Effector CD4-positive, alpha-beta T cell (primary cell): ENCODE results near the gene KIFAP3.
A peak's percentile ranks its signal among the peaks of the same experiment; 100 is the strongest.
"Not testable (repeated sequence)": the region's sequence is repeated elsewhere in the genome, so short reads cannot be mapped to it uniquely, and the experiment has no call there.

Source experiments
- DNase-seq: peaks from one replicate; pipeline ENCODE4 v3.0.0-alpha.2; 2020
- total RNA-seq: gene quantifications from one replicate; lab custom pipeline; 2026; lab: John Stamatoyannopoulos, UW

KIFAP3 gene
- 27.4 reads per million, percentile 54 among the genes with 10 or more reads in this experiment for total RNA-seq

- peak; percentile 92 for DNase-seq
These were observed at the start of gene KIFAP3 for GRCh38 chr1:170074250-170075157. Gene KIFAP3 (minus strand): TSS chr1:170074695. CDS start chr1:170074467, 228 bp downstream.

DNA sequence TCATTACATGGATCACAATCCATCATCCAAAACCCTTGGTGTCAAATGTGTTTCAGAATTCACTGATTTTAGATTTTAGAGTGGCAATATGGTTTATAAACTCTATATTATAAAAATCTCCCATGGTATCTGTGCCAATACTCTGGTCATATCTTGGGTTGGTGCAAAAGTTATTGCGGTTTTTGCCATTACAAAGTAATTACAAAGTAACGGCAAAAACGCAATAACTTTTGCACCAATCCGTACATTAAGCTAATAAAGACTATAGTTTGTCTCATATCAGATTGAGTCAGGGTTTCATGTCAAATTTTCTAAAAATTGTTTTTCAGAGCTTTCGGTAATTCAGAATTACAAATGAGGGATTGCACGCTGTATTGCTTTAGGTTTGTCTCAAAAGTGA is 47.9 kb upstream of the KIFAP3 start:
- no peak for DNase-seq

DNA sequence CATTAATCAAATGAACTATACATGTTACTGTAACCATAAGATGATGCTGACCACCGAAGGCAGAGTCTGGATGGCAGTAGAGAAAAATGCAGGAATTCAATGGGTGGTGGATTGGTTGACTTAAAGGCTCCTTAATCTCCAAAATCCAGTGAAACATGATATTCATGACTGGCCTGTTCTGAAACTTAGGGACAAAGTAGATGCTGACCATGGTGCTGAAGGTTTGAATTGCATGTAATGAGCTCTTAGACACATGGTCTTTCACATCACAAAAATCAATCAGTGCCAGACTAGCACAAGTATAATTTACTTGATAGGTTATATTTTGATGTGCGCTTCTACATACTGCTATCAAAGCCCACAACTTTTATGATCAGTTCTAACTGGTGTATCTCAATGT is 40.4 kb upstream of the KIFAP3 start:
- no peak for DNase-seq

- DNase-seq, result not testable (repeated sequence)
These were observed 38.6 kb upstream of the KIFAP3 start for GRCh38 chr1:170113140-170113539.

DNA sequence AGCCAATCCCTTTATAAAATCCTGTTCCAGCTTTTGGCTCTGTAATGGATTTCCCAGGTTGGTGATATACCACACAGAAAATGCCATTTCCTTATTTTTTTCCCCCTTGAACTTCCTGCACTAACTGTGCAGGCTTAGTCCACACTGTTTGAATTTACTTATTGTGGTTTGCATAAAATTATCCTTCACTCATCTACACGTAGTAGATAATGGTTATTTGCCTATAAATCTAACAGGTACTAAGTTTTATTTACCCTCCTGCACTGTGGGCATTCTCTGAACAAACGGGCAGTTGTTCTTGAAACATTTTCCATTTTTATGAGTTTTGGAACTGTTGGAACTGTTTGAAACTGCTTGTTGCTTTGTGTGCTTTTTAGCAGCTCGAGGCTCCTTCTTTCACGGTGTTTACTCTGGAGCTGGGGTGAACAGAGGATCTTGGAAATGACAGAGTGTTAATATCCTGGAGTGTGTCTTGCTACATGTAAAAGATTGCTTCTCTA is 23.0 kb upstream of the KIFAP3 start:
- DNase-seq, result no peak

GRCh38 chr1:170096806-170097340 is 22.4 kb upstream of the KIFAP3 start:
- DNase-seq, result no peak

DNA sequence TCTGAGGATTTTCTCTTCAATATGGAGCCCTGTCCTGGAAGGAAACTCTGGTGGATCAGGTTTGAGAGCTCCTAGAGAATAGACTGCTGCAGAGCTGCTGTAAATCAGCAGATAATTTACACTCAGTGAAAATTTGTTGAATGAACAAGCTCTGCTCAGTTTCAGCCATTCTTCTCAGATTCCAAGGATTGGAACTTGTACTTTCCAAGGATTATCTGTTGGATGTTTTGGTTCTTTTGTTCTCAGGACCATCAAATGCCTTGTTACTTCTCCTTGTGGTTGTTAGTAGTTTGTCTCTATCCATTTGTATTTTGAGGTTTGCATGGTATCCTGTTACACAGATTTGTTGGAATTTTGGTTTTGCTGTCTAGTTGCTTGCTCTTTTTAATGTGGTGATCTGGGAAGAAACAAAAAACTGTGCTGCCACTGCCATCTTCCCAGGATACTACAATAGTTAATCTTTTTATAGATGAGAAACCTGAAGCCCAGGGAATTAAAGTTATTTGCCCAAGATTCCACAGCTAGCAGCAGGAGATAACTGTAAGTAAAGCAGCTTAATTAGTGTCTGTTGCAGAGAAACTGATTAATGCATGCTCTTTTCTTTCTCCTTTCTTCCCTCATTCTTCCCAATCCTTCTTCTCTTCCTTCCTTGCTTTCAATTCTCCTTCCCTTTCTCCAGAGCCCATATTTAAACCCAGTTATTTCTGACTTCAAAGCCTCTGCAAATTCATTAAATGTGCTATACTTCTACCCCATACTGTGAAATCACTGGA is 21.7 kb upstream of the KIFAP3 start:
- DNase-seq, result no peak

- not testable (repeated sequence) for DNase-seq
These were observed 20.5 kb upstream of the KIFAP3 start for GRCh38 chr1:170094697-170095616.

DNA sequence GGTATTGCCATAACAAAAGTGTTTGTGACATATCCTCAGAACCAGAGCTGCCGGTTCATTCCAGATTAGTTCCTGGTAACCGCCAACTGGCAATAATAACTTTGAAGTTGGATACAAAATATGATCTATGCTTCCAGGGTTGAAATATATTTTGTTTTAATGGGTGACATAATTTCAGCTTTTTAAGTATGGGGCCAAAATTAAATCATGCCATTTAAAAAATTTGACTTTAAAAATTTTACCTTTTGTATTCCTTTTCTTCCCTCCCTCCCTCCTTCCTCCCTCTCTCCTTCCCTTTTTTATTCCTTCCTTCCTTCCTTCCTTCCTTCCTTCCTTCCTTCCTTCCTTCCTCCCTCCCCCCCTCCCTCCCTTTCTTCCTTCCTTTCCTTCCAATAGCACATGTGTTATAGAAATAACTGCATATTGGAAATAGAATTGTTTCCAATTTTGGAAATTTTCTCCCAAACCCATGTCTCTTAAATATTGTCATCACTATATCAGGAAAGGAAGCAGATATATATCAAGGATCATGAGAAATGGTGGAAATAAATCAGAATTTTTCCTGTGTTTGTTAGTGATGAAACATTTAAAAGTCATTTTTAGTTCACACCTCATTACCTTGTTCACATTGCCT is 12.0 kb upstream of the KIFAP3 start:
- no peak for DNase-seq

GRCh38 chr1:170085091-170085490 is 10.6 kb upstream of the KIFAP3 start:
- DNase-seq, result no peak

- no peak for DNase-seq
These were observed 4.2 kb upstream of the KIFAP3 start for GRCh38 chr1:170078610-170079189.

DNA sequence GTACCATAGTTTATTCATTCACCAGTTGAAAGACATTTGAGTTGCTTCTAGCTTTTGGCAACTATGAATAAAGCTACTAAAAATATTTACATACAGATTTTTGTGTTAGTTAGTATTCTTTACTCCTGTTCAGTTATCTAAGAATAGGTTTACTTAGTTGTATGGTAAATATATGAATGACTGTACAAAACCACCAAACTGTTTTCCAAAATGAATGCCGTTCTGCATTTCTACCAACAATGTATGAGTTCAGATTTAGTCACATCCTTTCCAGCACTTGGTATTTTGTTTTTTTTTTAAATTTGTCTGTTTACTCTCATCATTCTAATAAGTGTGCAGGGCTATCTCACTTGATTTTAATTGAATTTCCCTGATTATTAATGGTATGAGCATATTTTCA is 3.4 kb upstream of the KIFAP3 start:
- no peak for DNase-seq

GRCh38 chr1:170076952-170077351 is 2.5 kb upstream of the KIFAP3 start:
- DNase-seq, result not testable (repeated sequence)

- no peak for DNase-seq
These were observed 1.7 kb upstream of the KIFAP3 start for GRCh38 chr1:170076199-170076598.

- DNase-seq, result no peak
These were observed 691 bp upstream of the KIFAP3 start for GRCh38 chr1:170075186-170075585.

GRCh38 chr1:170073893-170074249 is 624 bp downstream of the KIFAP3 start:
- no peak for DNase-seq

DNA sequence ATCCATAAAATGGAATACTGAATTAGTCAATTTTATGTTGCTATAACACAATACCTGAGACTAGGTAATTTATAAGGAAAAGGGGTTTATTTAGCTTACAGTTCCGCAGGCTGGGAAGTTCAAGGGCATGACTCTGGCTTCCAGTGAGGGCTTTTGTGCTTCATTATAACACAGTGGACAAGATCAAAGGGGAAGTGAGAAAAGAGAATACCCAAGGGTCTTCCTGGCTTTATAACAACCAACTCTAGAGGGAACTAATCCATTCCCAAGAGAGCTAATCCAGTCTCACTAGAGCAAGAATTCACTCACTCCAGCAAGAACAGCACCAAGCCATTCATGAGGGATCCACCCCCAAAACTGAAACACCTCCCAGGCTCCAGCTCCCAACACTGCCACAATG is 3.1 kb downstream of the KIFAP3 start:
- DNase-seq, result no peak

DNA sequence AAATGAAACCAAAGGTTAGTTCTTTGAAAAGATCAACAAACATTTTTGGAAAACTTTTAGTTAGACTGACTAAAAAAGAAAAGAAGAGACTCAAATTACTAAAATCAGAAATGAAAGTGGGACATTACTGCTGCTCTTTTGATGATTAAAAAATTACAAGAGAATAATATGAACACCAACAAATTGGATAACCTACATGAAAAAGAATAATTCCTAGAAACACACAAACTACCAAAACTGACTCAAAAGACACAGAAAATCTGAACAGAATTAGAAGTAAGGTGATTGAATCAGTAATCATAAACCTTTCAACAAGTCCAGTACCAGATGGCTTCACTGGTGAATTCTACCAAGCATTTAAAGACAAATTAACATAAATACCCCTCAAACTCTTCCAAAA is 5.6 kb downstream of the KIFAP3 start:
- no peak for DNase-seq

- DNase-seq, result no peak
These were observed 7.2 kb downstream of the KIFAP3 start for GRCh38 chr1:170067253-170067819.

DNA sequence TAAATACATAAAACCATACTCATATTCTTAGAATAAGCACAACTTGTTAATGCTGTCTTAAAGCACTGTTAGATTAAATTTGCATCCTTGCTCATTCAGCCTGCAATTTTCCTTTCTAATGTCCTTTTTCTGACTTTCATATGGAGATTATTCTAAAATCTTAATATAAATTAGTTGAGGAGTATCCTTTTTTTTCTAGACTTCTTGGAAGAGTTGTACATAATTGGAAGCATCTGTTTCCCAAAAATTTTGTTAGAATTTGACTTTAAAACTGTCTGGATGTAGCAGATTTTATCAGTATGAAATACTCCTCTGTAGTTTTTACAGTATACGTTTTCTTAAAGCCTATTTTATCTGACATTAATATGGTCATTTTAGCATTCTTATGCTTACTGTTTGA is 9.7 kb downstream of the KIFAP3 start:
- no peak for DNase-seq
